Mesodermal cell (in vitro differentiated cells): Measurements from ENCODE around the gene MACROH2A1.

ENCODE experiments used
- H3K27ac ChIP-seq: 2 replicates; pipeline ENCODE4 v1.7.0; 2013; ENCODE audit warnings: mild to moderate bottlenecking, low read depth, low read length, moderate library complexity; ENCODE audit not compliant: severe bottlenecking
- H3K36me3 ChIP-seq: 2 replicates; pipeline ENCODE4 v1.7.1; 2013; ENCODE audit warnings: mild to moderate bottlenecking, low read length, moderate library complexity; ENCODE audit not compliant: control insufficient read depth, insufficient read depth
- H3K4me1 ChIP-seq: one replicate; pipeline ENCODE4 v1.7.1; 2013; ENCODE audit warnings: mild to moderate bottlenecking, low read length; ENCODE audit not compliant: insufficient read depth, control insufficient read depth, poor library complexity, severe bottlenecking
- H3K4me3 ChIP-seq: 2 replicates; pipeline ENCODE4 v1.7.0; 2013; ENCODE audit warnings: low read length, control low read depth, mild to moderate bottlenecking; ENCODE audit not compliant: insufficient read depth, poor library complexity, severe bottlenecking; ENCODE audit errors: extremely low read depth
- H3K9me3 ChIP-seq: 2 replicates; pipeline ENCODE4 v1.7.1; 2013; ENCODE audit warnings: mild to moderate bottlenecking, low read length, moderate library complexity; ENCODE audit not compliant: control insufficient read depth
- WGBS, 2 experiments: methylation state at CpG; one replicate each; pipeline ENCODE4 v1.1.5; 2013; ENCODE audit warnings: missing lambda C conversion rate in 2 of 2; ENCODE audit not compliant: insufficient coverage in 2 of 2; 5-methylcytosine and 5-hydroxymethylcytosine counted together

The MACROH2A1 gene

DNA sequence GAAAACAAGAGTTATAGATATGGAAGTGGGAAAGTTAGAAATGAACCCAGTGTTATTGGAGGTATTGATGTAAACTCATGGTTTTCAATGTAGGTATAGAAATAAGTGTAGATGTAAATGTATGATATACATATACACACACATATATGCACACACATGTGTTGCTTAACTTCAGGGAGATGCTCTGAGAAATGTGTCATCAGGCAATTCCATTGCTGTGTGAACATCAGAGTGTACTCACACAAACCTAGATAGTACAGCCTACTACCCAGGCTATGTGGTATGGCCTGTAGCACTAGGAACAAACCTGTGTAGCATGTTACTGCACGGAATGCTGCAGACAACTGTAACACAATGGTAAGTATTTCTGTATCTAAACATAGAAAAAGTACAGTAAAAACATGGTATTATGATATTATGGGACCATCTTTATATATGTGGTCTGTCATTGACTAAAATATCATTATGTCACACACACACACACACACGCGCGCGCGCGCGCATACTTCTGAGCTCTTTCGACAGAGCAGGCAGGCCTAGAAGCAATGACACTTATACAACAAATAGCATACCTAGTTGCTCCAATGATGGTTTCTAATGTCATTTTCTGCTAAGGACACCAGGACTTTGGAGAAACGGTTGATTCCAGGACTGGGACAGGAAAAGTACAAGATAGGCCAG, 86.6 kb downstream of the MACROH2A1 start:
- 100% methylated on average over 1 of the region's 10 CpGs for WGBS, 2 experiments
- peaks cover 24% of the 10 kb centered on the region for H3K4me1 ChIP-seq

DNA sequence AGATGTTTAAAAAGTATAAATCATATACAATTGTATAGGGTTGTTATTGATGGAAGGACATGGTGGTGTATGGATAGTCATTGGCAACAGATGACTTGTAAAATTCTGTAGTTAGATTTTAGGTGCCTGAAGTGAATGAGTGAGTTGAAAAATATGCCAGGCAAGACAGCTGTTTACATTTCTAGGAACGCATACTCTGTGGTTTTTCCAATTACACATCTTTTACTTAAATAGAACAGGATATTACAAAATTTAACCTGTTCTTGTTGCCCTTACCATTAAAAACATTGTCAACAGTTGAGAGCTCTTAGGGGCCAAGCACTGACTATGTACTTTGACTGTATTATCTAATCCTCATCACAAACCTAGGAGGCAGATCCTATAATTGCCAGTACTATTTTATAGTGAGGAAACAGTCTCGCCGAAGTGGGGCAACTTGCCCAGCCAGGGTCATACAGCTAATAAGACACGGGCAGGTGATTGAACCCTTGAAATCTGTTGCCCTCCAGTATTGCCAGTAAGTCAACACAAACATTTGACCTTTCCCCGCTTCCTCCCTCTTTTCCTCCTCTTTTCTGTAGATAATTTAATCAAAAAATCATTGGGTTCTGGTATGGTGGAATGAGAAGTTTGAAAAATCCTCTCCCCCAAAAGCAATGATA, 88.6 kb downstream of the MACROH2A1 start:
- Histone ChIP-seq H3K9me3 (no peaks in the 10 kb centered on the region), H3K4me3 (no peak overlapping the region), H3K36me3 (no peaks in the 10 kb centered on the region), H3K27ac (no peak overlapping the region), H3K4me1 (peaks cover 24% of the 10 kb centered on the region)
- WGBS, 2 experiments: 100% methylated on average over 2 of the region's 5 CpGs; no CpG with 5 or more reads in 1 of the 2 experiments

More for the DNA sequence above, 86.6 kb downstream of the MACROH2A1 start:
- Histone ChIP-seq H3K36me3 (no peaks in the 10 kb centered on the region), H3K9me3 (no peaks in the 10 kb centered on the region), H3K4me3 (no peak overlapping the region), H3K27ac (no peak overlapping the region)

DNA sequence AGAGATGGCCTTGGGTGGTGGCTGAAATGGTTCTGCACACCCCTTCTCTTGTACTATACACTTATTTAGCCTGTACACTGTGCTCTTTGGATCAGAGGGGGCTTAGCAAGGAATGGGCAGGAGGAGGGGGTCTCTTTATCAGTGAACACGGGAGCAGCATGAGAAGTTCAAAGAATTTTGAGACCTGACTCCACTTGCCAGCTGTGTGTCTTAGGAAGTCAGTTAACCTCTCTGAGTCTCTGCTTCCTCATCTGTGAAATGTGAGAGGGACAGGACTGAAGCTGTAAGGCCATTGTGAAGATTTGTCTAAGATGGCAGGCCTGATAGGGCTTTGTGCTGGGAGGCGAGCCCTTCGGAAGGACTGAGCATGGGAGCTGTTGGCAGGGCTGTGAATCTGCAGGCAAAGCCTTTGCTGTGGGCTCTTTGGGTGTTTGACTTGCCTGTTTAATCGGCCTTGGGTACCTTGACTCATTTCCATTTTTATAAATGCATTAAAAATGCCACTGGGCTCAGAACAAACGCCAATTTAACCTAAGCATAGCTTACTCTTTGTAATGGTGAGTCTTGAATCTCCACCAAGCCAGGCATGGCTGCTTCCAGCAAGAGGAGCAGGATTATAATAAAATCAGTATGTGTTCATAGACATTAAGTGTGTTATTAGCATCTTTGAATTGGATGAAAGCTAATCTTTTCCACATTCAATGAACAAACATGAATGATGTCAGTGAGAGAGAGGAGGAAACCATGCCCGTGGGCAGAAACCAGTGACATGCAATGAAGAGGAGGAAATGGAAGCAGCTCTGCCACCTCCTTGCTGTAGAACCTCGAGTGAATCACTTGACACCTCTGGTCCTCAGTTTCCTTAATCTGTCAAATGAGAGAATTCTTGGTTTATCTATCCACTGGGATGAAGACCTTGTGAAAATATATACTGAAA, 89.4 kb downstream of the MACROH2A1 start:
- no peak overlapping the region for H3K4me3 ChIP-seq
- peaks cover 24% of the 10 kb centered on the region for H3K4me1 ChIP-seq
- H3K9me3 ChIP-seq: no peaks in the 10 kb centered on the region
- WGBS, 2 experiments: 93 to 100% methylated on average over 3 of the region's 7 CpGs
- H3K36me3 ChIP-seq: no peaks in the 10 kb centered on the region
- no peak overlapping the region for H3K27ac ChIP-seq

DNA sequence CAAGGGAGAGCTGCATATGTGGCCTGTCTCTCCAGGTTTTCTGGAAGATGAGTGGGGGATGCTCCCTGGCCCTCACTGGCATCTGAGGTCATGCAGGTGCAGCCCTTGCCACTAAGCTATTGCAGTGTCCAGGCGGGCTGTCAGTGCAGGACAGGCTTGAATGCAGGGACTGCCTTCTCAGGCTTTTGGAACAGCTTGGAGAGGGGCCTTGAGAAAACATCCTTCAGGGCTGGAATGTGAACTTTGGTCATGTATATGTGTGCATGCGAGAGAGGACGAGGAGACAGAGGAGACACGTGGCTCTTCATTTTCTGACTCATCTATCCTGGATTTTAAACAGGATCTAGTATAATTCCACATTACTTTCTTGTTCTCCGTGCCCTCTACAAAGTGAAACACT, 90.3 kb downstream of the MACROH2A1 start:
- WGBS, 2 experiments: 80 to 94% methylated on average over 2 to 4 of the region's 5 CpGs
- H3K36me3 ChIP-seq: no peaks in the 10 kb centered on the region
- H3K4me3 ChIP-seq: no peak overlapping the region
- peaks cover 24% of the 10 kb centered on the region for H3K4me1 ChIP-seq
- no peak overlapping the region for H3K27ac ChIP-seq
- H3K9me3 ChIP-seq: no peaks in the 10 kb centered on the region

DNA sequence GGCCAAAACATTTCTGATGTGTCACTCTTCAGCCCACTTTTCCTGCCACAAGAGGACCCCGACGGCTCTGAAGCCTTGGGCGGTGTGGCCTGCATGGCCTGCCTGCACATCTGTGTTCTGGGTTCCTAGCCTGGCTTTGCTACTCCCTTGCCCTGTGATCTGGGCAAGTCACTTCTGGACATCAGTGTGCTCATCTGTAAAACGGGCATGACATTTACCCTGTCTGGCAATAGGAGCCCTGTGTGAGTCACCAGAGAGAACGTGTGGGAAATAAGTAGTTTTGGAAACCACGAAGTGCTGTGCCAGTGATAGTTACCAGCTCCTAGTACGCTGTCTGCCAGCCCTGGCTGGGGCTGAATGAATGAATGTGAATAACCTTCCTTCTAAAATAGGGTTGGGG, 90.8 kb downstream of the MACROH2A1 start:
- no peak overlapping the region for H3K27ac ChIP-seq
- H3K36me3 ChIP-seq: no peaks in the 10 kb centered on the region
- H3K9me3 ChIP-seq: no peaks in the 10 kb centered on the region
- no peak overlapping the region for H3K4me3 ChIP-seq
- H3K4me1 ChIP-seq: peaks cover 24% of the 10 kb centered on the region
- 89 to 97% methylated on average over 6 to 7 of the region's 7 CpGs for WGBS, 2 experiments

DNA sequence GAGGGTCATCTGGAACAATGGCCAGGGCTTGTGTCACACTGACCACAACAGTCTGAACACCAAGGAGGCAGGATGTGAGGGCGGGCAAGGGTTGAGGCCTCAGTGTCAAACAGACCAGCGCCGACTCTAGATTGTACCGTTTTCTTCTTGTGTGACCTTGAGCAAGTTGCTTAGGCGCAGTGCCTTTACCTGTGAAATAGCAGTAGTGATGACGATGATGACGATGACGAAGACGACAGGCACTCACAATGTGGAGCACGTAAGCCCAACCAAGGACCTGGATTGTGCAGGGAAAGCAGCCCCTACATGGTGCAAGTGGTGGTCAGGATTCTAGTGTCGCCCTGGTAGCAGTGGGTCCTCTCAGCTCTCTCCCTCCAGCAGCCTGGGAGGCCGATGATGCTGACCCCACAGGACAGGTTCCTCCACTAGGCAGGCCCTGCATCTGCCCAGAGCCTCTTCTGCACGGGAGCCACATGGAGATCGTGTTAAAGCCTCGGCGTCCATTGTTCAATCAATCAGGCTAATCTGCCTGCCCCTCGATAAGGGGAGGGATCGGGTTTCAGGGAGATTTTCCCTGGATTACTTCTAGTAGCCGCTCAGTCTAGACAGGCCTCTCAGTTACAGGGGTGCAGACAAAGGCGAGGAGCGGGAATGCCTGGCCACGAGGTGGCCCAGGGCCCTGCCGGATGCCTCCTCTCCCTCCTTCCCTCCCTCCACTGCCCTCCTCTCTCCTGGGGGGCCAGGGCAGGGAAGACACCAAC, 91.7 kb downstream of the MACROH2A1 start:
- H3K4me1 ChIP-seq: peaks cover 24% of the 10 kb centered on the region
- no peak overlapping the region for H3K4me3 ChIP-seq
- H3K36me3 ChIP-seq: no peaks in the 10 kb centered on the region
- H3K27ac ChIP-seq: no peak overlapping the region
- H3K9me3 ChIP-seq: no peaks in the 10 kb centered on the region
- WGBS, 2 experiments: 75 to 82% methylated on average over 18 to 22 of the region's 23 CpGs

DNA sequence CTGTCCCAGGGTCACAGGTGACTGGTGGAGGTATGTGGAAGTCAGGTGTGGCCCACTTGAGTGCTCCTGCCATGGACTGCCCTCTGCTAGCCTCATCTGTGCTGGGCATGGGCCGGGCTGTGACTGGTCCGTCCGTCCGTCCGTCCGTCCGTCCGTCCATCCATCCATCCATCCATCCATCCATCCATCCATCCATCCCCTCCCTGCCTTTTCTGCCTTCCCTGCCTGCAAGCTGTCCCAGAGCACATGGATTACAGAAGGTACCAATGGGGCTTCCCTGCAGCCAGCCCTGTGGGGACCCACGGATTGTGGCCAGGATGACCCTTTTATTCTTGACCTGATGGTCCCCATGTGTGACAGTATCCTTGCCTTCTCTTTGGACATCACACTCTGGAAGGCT, 92.5 kb downstream of the MACROH2A1 start:
- H3K4me3 ChIP-seq: no peak overlapping the region
- no peaks in the 10 kb centered on the region for H3K36me3 ChIP-seq
- 73 to 86% methylated on average over 5 to 9 of the region's 9 CpGs for WGBS, 2 experiments
- no peaks in the 10 kb centered on the region for H3K9me3 ChIP-seq
- H3K4me1 ChIP-seq: peaks cover 24% of the 10 kb centered on the region
- no peak overlapping the region for H3K27ac ChIP-seq

DNA sequence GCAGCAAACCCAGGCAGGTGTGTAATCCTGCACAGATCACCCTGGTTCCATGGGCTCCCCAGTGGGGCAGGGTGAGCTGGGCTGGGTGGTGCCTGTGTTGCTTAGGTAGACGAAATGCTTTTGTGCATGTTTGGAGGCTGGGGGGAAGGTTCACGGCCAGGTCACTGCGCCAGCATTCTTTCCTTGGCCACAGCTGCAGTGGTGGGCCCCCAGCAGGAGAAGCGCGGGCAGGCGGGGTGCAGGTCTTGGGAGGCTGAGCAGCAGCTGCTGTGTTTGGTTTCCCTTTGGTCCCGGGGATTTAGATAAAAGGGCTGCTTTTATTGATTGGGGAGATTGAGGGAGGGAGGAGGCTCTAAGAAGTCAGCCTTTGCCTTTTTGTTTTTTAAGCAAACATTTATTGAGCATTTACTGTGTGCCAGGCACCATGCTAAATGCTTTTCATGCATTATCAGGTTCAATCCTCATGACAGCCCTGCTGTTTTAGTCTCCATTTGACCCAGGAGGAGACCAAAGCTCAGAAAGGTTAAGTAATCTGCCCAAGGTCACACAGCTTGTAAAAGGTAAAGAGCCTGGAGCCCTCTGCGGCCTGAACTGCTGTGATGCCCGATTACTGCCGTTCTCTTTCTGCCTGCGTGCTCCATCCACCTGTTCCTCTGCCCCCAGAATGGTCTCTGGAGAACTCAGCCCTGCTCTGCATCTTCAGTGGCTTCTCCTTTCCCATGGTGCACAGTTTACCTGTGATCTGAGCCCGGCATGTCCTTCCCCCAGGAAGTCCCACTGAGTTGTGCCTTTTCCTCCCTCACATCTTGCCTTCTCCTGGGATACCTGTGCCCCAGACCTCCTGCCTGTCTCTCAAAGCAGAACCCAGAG, 94.4 kb downstream of the MACROH2A1 start:
- 86 to 93% methylated on average over 8 to 12 of the region's 12 CpGs for WGBS, 2 experiments

DNA sequence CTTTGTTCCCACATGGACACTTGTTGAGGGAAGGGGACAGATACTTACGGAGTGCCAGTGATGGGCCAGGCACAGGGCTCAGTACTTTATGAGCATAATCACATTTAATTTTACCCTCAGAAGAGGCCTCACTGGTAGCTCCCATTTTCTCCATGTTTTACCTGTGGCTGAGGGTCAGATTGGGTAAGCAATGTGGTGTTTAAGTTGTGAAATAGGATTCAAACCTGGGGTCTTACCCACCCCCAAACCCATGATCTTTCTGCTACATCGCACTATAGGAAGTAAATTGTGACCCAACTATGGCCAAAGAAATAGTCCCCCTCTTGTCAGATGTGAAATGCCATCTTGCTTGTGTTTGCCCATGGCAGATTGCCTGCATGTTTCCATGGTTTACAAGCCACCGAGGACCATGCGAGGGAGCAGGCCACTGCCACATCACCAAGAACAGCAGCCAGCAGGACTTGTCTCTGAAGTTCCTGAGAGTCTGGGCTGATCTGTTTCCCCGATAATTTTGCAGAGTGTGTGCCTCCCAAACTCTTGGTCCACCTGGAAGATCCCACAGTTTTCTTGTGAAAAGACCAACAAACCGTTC, 95.4 kb downstream of the MACROH2A1 start:
- peaks cover 7% of the 10 kb centered on the region for H3K4me1 ChIP-seq
- H3K4me3 ChIP-seq: no peak overlapping the region
- no peaks in the 10 kb centered on the region for H3K36me3 ChIP-seq
- H3K27ac ChIP-seq: no peak overlapping the region
- 85 to 98% methylated on average over 4 to 5 of the region's 6 CpGs for whole genome bisulfite sequencing, 2 experiments
- no peaks in the 10 kb centered on the region for H3K9me3 ChIP-seq

More for the DNA sequence above, 94.4 kb downstream of the MACROH2A1 start:
- Histone ChIP-seq H3K9me3 (no peaks in the 10 kb centered on the region), H3K36me3 (no peaks in the 10 kb centered on the region), H3K4me1 (peaks cover 16% of the 10 kb centered on the region), H3K4me3 (no peak overlapping the region), H3K27ac (no peak overlapping the region)
